Germinal center (tissue), 1 donor: ENCODE results near the gene FNBP1.

Experiments used
- DNase-seq: peaks from one replicate; pipeline ENCODE4 v3.0.0; 2012; ENCODE audit warnings: mixed read lengths, low spot score

Gene FNBP1

DNA sequence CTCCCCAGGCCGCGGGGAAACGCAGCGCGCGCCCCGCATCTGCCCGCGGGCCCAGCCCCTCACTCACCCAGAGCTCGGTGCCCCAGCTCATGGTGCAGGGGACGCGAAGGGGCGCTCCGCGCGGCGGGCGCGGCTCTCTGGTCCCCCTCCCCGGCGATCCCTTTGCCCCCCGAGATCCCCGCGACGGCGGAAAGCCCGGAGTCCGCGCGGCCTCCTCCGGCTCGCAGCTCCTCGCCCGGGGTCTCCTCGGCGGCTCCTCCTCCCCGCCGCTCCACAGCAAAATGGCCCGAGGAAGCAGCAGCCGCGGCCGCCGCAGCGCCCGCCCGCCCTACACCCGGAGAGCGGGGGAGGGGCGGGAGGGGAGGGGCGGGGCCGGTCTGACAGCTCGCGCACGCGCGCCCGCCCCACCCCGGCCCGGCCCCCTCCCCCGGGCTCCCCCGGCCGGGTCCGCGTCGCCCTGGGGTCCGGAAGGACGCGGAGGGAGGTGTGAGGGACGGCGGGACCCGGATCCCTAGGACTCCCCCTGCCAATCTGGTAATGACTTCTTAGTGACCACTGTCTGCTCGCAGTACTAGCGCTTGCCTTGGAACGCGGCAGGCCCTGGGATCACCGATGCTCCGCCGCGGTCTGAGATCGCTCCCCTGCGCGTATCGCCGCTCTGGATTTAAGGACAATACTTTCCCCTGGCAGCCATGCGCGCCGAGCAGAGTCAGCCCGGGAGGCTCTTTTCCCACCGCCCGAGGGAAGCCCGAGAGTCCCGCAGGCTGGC lies at the start of gene FNBP1:
FNBP1 (minus strand) TSS at position 305 of the 769 bp plus-strand sequence; CDS start at position 91, 214 bp downstream.
- DNase-seq: peak; percentile 93

- DNase-seq: no peak
These were observed 47.9 kb upstream of the FNBP1 start for GRCh38 chr9:130090915-130091314.

- no peak for DNase-seq
These were observed 46.2 kb upstream of the FNBP1 start for GRCh38 chr9:130089141-130089540.

DNA sequence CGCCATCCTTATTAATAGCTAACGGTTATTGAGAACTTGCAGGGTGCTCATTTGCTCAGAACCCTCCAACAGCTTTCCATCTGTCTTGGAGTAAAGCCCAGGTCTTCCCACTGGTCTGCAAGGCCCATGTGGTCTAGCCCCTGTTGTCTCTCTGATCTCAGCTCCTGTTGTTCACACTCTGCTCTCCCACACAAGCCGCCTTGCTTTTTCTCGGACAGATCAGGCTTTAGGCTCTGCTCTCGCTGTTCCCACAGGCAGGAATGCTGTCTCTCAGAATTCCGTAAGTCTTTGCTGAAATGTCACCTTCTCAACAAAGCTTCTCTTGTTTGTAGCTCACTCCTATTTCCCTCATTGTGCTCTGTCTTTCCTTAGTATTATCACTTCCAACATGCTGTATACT lies 45.1 kb upstream of the FNBP1 start:
- DNase-seq: no peak

DNA sequence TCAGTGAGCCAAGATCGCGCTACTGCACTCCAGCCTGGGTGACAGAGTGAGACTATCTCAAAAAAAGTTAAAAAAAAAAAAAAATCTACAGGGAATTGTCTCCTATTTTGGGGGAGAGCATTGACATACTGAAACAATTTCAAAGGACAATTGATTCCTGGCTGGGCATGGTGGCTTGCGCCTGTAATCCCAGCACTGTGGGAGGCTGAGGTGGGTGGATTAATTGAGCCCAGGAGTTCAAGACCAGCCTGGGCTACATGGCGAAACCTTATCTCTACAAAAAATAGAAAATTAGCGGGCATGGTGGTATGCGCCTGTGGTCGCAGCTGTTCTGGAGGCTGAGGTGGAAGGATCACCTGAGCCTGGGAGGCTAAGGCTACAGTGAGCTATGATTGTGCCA lies 41.3 kb upstream of the FNBP1 start:
- DNase-seq: no peak

- DNase-seq: no peak
These were observed 35.6 kb upstream of the FNBP1 start for GRCh38 chr9:130078547-130078946.

- DNase-seq: no peak
These were observed 30.4 kb upstream of the FNBP1 start for GRCh38 chr9:130073373-130073772.

GRCh38 chr9:130072515-130073235 lies 29.7 kb upstream of the FNBP1 start:
- DNase-seq: no peak

GRCh38 chr9:130069048-130069447 lies 26.1 kb upstream of the FNBP1 start:
- DNase-seq: no peak

GRCh38 chr9:130064621-130065020 lies 21.6 kb upstream of the FNBP1 start:
- no peak for DNase-seq

DNA sequence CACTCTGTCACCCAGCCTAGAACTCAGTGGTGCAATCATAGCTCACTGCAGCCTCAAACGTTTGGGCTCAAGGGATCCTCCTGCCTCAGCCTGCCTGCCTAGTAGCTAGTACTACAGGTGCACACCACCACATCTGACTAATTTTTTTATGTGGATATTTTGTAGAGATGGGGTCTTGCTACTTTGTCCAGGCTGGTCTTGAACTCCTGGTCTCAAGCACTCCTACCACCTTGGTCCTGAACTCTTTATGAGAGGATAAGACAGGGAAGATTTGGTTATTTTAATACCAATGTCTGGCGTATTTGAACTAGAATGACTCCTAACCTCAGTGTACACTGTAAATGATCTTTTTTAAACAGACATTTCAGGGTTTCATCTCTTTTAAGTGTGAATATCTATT lies 19.8 kb upstream of the FNBP1 start:
- no peak for DNase-seq

- DNase-seq: no peak
These were observed 17.3 kb upstream of the FNBP1 start for GRCh38 chr9:130060296-130060695.

DNA sequence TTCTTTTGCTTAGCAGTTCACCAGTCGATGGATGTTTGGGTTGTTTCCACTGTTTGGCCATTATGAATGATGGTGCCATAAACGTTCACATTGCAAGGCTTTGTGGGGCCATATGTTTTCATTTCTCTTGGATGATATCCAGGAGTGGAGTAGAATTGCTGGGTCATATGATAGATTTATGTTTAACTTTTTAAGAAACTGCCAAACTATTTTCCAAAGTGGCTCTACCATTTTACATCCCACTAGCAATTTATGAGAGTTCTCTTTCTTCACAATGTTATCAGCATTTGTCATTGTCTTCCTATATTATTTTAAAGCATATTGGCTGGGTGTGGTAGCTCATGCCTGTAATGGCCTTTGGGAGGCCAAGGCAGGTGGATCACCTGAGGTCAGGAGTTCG lies 15.9 kb upstream of the FNBP1 start:
- no peak for DNase-seq

DNA sequence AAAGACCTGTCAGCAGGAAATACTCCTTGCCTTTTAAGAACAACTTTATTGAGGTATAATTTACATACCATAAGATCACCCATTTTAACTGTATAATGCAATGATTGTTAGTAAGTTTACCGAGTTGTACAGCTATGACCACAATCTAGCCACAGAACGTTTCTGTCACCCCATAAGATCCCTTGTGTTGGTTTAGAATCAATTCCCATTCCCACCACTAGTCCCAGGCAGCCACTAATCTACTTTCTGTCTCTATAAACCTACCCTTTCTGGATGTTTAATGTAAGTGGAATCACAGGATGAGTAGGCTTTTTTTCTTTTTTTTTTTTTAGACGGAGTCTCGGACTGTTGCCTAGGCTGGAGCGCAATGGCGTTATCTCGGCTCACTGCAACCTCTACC lies 15.2 kb upstream of the FNBP1 start:
- no peak for DNase-seq

DNA sequence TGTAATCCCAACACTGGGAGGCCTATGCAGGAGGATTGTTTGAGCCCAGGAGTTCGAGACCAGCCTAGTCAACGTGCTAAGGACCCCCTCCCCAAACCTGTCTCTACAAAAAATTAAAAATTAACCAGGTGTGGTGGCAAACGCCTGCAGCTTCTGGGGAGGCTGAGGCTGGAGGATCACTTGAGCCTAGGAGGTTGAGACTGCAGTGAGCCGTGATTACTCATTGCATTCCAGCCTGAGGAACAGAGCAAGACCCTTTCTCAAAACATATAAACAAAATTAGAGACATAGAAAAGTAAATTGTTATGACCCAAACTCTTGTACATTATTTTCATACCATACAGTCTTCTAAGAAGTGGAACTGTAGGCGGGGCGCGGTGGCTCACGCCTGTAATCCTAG lies 11.8 kb upstream of the FNBP1 start:
- no peak for DNase-seq

DNA sequence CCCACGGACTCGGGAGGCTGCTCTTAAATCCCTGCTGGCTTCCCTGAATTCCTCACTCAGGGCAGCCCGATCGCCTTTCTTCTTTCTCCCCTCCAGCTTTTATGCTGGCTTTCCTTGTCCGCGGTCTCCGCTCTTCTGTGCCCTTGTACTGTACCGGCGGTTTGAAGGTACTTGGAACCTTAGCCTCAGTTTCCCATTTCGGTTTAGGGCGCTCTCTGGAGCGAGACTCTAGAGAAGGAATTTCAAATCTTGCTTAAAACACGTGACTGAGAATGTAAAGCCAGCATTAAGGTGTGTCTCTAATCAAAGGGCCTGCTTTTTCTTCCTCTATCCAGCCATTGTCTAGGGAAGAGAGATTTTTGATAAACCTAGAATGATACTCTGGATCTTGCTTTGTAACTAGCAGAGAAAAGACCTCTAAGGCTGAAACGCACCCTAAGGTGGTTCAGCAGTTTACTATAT lies 11.4 kb upstream of the FNBP1 start:
- DNase-seq: no peak

DNA sequence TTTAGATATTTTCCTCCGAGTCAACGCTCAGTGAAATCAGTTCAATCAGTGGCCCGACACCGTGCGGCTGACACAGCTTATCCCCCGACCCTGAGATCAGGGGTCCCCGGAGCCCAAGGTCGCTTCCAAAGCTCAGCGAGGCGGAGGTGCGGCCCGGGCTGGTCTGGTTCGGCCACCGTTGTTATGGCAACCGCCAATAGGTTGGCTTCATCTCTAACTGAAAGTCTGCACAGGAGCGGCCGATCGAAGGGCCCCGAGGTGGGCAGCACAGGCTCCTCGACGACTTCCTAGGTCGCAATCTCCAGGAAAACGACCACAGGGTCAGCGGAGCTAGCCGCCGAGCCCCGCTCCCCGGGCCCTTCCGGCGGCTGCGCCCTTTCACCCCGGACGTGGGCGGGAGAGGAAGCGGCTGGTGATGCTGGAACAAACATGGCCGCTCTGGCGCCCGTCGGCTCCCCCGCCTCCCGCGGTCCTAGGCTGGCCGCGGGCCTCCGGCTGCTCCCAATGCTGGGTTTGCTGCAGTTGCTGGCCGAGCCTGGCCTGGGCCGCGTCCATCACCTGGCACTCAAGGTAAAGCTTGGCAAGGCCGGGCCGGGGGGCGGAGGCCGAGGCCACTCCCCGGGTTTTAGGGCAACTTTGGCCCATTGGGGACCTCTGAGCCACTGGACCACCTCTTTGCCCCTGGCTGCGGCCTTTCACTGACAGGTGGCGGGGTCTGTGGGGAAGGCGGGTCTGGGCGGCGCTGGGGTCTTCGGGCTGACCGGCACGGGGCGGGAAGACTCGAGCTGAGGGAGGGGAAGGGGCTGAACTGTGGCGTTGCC lies 10.7 kb upstream of the FNBP1 start, which contains the start of gene GPR107:
GPR107 (plus strand) TSS at position 403 of the 821 bp plus-strand sequence; CDS start at position 430, 27 bp downstream.
- peak; percentile 88 for DNase-seq

DNA sequence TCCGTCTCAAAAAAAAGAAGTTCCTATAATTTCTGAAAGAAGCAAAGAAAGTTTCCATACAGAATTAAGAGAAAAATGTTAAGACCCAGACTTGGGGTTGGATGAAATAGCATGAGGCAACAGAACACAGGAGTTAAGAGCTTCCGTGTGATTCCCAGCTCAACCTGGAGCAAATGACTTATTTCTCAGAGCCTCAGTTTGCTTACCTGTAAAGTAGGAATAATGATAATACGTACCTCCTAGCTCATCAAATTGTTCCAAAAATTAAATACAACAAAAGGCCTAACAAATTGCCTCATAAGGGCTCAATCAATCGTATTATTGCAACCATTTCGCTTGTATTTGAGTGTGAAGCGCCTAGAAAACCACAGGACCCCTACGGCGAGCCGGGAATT lies 10.1 kb upstream of the FNBP1 start:
- no peak for DNase-seq

- DNase-seq: no peak
These were observed 8.9 kb upstream of the FNBP1 start for GRCh38 chr9:130051855-130052254.

DNA sequence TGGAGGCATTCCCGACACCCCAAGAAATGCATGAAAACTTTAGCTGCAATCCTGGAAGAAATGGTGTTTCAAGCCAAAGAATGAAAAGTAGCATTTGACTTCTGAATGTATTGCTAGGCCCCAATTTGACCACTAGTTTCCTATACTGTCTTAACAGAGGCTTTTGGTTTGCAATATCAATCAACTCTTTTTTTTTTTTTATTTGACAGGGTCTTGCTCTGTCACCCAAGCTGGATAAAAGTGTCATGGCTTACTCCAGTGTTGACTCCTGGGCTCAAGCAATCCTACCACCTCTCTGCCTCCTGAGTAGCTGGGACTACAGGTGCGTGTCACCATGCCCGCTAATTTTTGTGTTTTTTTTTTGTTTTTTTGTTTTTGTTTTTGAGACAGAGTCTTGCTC lies 7.5 kb upstream of the FNBP1 start:
- no peak for DNase-seq

- no peak for DNase-seq
These were observed 6.6 kb upstream of the FNBP1 start for GRCh38 chr9:130049431-130050210.
